ENCODE results near the gene TMEM52. TPM values are rescaled to one million over a fixed set of nuclear protein-coding genes. Genes with fewer than 3 reads are reported as not detected.

Gene TMEM52
- total and polyA plus RNA-seq, 2 donors (not counting 3 experiments of a cell fraction or from before 2014, with no cell fraction given): 1.6 to 1.7 TPM

GRCh38 chr1:1957533-1957961 is 38.5 kb upstream of the TMEM52 start:
- TF ChIP-seq JUN (IDR thresholded peaks at IDR 0.05; ENCODE audit: borderline replicate concordance, insufficient read depth, insufficient read length, low read depth) (no peak), MYC (IDR thresholded peaks at IDR 0.05; ENCODE audit: low read depth, low read length) (no peak), POLR2AphosphoS5 (IDR thresholded peaks at IDR 0.05; ENCODE audit: insufficient read depth, low read depth, low read length) (no peak), FOS (IDR thresholded peaks at IDR 0.05; ENCODE audit: borderline replicate concordance, insufficient read depth, low read length) (no peak), POLR2A (IDR thresholded peaks at IDR 0.05; ENCODE audit: low read depth, low read length) (no peak), CTCF (IDR thresholded peaks at IDR 0.05; ENCODE audit: extremely low read depth in 1 of 2, insufficient read depth in 1 of 2, low read depth in 1 of 2, low read length in 2 of 2) (no peak), EZH2 (IDR thresholded peaks at IDR 0.05; ENCODE audit: borderline replicate concordance, low read depth, low read length, severe bottlenecking) (no peak), GATA2 (IDR thresholded peaks at IDR 0.05; ENCODE audit: insufficient read depth, insufficient read length, low read depth, low read length) (no peak)
- TF ChIP-seq, protein P1, sequence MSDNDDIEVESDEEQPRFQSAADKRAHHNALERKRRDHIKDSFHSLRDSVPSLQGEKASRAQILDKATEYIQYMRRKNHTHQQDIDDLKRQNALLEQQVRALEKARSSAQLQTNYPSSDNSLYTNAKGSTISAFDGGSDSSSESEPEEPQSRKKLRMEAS (IDR thresholded peaks at IDR 0.05; ENCODE audit: insufficient read depth, insufficient read length): no peak
- DNase-seq (ENCODE audit: low read depth, low spot score): no peak
- no peak for FAIRE-seq
- ChIA-PET CTCF (interaction anchor here (2.0 to 5.7 kb wide), 2 partner anchors 88 to 217 kb away, joined by 5 to 108 read pairs; no protein-coding TSS in a partner anchor), POLR2A (no interaction called here)
- H3K79me2 ChIP-seq (ENCODE audit: control insufficient read depth, insufficient read depth, low read length): no peaks in the 10 kb centered on the region
- H3K36me3 ChIP-seq (ENCODE audit: control insufficient read depth in 2 of 2, extremely low read depth in 1 of 2, insufficient read depth in 2 of 2, low read length in 2 of 2): no peaks in the 10 kb centered on the region
- H3K9ac ChIP-seq (replicated peaks; ENCODE audit: extremely low read depth, insufficient read depth, low read length): no peak overlapping the region
- H4K20me1 ChIP-seq (replicated peaks; ENCODE audit: control insufficient read depth, extremely low read depth, insufficient read depth, low read length): no peaks in the 10 kb centered on the region
- H3K27me3 ChIP-seq (ENCODE audit: control insufficient read depth in 2 of 2, insufficient read depth in 2 of 2, low read length in 2 of 2): peaks cover 3% of the 10 kb centered on the region in 2 experiments
- no peak overlapping the region for H2AFZ ChIP-seq (ENCODE audit: low read depth, low read length)
- H3K9me1 ChIP-seq (replicated peaks; ENCODE audit: control insufficient read depth, extremely low read depth, insufficient read depth, low read length): no peaks in the 10 kb centered on the region
- intact Hi-C loops (cut with micrococcal nuclease) (no loop called here), dilution Hi-C loops (cut with MboI; ENCODE audit: extremely low pct_ligation_motif_present, low sequenced_read_pairs) (no loop called here)
- H3K27ac ChIP-seq (ENCODE audit: insufficient read depth, low read depth, low read length): no peak overlapping the region
- no peak overlapping the region for H3K4me2 ChIP-seq (ENCODE audit: insufficient read depth, low read length)
- no peaks in the 10 kb centered on the region for H3K4me1 ChIP-seq (ENCODE audit: control insufficient read depth, extremely low read depth, insufficient read depth, low read length)
- no peaks in the 10 kb centered on the region for H3K9me3 ChIP-seq (replicated peaks; ENCODE audit: control insufficient read depth, insufficient read depth, low read length)
- BruUV-seq (replicated peaks): no TSS peak
- no peak overlapping the region for H3K4me3 ChIP-seq (replicated peaks in 1 of 3; ENCODE audit: insufficient read depth in 1 of 3, low read depth in 1 of 3, low read length in 3 of 3)
